SKM-1 (cell line): ENCODE data around the gene WDR5B.
"Not testable (repeated sequence)": the region's sequence is repeated elsewhere in the genome, so short reads cannot be mapped to it uniquely, and the experiment has no call there.

ENCODE experiments used
- DNase-seq: peaks from one replicate; lab custom pipeline; 2025; ENCODE audit not compliant: unreplicated experiment; lab: John Stamatoyannopoulos, UW

The WDR5B gene

DNA sequence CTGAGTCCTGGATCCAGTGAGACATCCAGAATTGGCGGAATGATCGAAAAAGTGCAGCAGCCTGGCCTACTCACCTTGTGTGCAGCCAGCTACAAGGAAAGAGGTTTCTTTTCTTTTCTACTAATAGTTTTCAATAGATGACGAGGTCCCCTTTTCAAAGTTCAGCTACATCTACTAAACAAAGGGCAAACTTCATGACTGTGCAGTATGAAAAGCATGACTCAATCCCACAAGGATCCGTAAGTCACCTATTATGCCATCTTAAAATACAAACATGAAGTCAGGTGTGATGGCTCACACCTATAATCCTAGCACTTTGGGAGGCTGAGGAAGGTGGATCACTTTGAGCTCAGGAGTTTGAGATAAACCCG, 49.5 kb downstream of the WDR5B start:
- no peak for DNase-seq

DNA sequence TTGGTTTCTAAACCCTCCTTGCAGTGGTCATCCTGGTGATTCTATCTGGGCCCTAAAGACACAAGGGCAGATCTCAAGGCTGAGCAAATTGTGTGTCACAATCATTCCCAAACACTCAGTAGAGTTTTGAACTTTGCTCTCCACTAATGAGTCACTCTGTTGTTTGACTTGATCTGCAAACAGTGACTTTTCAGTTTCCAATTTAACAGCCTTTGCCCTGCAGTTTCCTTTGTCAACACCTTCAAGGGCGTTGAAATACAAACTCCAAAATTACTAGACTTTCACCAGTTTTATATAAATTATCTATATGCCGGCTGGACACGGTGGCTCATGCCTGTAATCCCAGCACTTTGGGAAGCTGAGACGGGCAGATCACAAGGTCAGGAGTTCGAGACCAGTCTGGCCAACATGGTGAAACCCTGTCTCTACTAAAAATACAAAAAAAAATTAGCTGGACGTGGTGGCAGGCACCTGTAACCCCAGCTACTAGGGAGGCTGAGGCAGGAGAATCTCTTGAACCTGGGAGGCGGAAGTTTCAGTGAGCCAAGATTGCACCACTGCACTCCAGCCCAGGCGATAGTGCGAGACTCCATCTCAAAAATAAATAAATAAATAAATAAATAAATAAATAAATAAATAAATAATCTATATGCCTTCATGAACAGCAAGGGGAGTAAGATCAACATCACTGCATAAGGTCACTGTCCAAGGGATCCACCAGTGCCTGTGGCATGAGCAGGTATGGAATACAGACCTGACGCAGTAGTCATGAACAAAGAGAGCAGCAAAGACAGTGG, 50.1 kb downstream of the WDR5B start:
- DNase-seq, result not testable (repeated sequence)

DNA sequence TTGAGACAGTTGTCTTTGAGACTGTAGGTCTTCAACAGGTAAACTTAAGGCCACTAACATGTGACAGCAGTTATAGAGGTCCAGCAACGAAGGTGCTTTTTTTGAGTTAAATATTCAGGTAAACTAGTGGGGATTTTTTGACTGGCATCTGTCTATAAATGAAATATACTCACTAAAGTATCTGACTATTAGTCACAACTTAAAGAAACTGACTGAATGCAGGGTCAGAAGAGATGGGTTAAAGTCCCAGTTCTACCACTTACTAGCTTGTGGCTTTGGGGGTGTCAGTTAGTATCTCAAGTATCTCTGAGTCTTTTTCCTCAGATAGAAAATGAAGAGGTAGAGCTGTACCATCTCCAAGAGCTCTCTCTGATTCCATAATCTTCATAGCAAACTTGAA, 50.8 kb downstream of the WDR5B start:
- DNase-seq, result no peak

DNA sequence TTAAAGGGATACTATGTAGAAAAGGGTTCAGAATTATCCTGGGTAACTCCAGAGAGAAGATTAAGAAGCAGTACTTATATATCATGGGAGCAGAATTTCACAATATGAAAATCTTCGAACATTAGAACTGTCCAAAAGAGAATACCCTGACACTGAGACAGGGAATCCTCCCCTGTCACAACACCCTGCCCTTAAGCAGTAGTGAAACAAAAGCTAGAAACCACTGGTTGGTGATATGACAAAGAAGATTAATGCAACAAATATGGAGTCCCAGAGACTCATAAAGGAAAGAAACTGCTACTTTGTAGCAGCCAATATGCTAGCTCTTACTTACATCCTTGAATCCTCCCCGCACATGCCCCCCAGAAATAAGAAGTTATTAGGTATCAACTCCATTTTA, 51.4 kb downstream of the WDR5B start:
- DNase-seq, result no peak
